Activated CD8-positive, alpha-beta memory T cell treated with anti-CD3 and anti-CD28 coated beads, Interleukin-2, amount 10 ng/mL, durations not matched to agents 7 days and 5 days (primary cell): Measurements from ENCODE around the gene MIPEP. TPM values are rescaled to one million over a fixed set of nuclear protein-coding genes. Genes with fewer than 3 reads are reported as not detected.

Source experiments
- ATAC-seq: fragments of 150-1000 bp; cut with Tn5 transposase; one replicate; pipeline ENCODE4 v1.10.0; 2021; ENCODE audit warnings: moderate library complexity
- CTCF ChIA-PET: fragments of 350-600 bp; sonication (Branson Sonifier 250); formaldehyde crosslinking; loops from one replicate; lab custom pipeline; 2021; ENCODE audit warnings: antibody characterized with exemption; lab: Charles Lee
- DNase-seq: peaks from one replicate; pipeline ENCODE4 v3.0.0-alpha.2; 2020
- H3K27ac Mint-ChIP-seq: one replicate; pipeline ENCODE4 v1.8.0; 2021; ENCODE audit warnings: mild to moderate bottlenecking, mixed read lengths
- H3K27me3 Mint-ChIP-seq: one replicate; pipeline ENCODE4 v1.8.0; 2021; ENCODE audit warnings: mixed read lengths
- H3K36me3 Mint-ChIP-seq: one replicate; pipeline ENCODE4 v1.8.0; 2021; ENCODE audit warnings: mild to moderate bottlenecking, mixed read lengths
- H3K4me1 Mint-ChIP-seq: one replicate; pipeline ENCODE4 v1.8.0; 2021; ENCODE audit warnings: mixed read lengths
- H3K4me3 Mint-ChIP-seq: one replicate; pipeline ENCODE4 v1.8.0; 2021; ENCODE audit warnings: mild to moderate bottlenecking, moderate library complexity, mixed read lengths
- H3K9me3 Mint-ChIP-seq: one replicate; pipeline ENCODE4 v1.8.0; 2022; ENCODE audit warnings: low read depth, mixed read lengths
- total RNA-seq, 2 experiments: library from RNA; stranded (reverse); gene quantifications; one replicate each; pipeline ENCODE4 v1.2.3, GENCODE V29; 2021

Gene MIPEP
- total RNA-seq, 2 experiments from 2014 or later, result 10.5 to 11.4 TPM

DNA sequence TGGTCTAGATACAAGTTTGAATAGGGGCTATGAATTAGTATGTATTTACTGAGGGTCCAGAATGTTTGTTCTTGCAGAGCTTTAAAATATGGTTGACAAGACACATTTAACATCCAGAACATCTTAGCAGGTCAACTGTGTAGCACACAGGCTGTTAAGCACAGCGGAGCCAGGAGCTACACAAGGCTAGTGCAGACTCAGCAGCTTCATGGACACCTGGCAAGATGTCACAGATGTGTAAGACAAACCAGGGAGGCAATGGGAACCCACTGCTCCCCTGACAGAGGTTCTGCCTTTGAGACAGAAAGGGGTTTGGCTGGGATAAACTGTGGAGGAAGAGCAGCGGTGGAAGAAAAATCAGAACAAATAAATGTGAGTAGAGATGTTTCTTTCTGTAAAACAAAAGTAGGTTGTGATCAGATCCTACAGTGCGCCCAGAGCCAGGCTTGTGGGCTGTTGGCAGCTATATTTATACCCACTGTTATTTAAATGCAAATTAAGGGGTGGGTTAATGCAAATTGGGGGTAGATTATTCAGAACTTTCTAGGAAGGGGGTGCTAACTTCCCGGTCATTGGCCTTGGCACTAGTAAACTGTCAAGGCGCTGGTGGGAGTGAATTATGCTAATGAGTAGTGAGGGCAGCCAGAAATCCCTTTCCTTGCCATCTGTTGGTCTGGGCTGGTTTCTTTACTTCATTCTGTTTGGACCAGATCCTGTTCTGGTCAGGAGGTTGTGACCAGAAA, 33.0 kb downstream of the MIPEP start:
- CTCF ChIA-PET, result no interaction called here
- DNase-seq (no peak), ATAC-seq (no peak)
- no peaks in the 10 kb centered on the region for H3K9me3 Mint-ChIP-seq
- H3K4me3 Mint-ChIP-seq, result no peak overlapping the region
- no peak overlapping the region for H3K27ac Mint-ChIP-seq
- H3K36me3 Mint-ChIP-seq, result no peaks in the 10 kb centered on the region
- H3K27me3 Mint-ChIP-seq, result no peaks in the 10 kb centered on the region
- peaks cover 4% of the 10 kb centered on the region for H3K4me1 Mint-ChIP-seq

DNA sequence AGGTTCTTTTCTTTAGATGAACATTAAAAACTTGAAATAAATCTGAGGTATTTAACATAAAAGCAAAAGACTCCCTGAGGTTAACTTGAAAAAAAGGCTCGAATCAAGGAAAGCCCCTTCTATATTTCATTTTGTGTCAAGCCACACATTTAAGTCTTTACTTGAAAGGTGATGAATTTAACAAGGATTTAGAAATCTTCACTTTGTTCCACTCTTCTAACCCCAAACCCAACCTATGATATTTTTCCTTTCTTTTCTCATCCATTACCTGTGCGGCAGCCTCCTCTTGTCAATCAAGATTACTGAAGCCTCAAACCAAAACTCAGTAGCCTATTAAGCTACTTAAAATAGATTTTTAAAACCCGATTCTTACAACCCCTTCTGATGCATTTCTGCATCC, 33.8 kb downstream of the MIPEP start:
- DNase-seq (no peak), ATAC-seq (no peak)
- no peaks in the 10 kb centered on the region for H3K36me3 Mint-ChIP-seq
- no peaks in the 10 kb centered on the region for H3K9me3 Mint-ChIP-seq
- H3K27ac Mint-ChIP-seq, result no peak overlapping the region
- no peak overlapping the region for H3K4me3 Mint-ChIP-seq
- H3K27me3 Mint-ChIP-seq, result no peaks in the 10 kb centered on the region
- CTCF ChIA-PET, result no interaction called here
- peaks cover 4% of the 10 kb centered on the region for H3K4me1 Mint-ChIP-seq

DNA sequence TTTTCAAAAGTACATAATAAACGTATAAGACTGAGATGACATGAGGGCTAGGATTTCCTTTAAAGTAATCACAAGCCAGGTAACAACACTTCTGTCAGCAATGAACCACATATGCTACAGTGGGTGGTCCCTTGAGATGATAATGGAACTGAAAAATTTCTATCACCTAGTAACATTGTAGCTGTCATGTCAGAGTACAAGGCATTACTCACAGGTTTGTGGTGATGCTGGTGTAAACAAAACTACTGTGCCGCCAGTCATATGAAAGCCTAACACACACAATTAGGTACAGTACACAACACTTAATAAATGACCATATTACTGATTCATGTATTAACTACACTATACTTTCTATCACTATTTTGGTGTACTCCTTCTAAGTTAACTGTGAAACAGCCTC, 36.8 kb downstream of the MIPEP start:
- Mint-ChIP-seq H3K27ac (no peak overlapping the region), H3K4me3 (no peak overlapping the region), H3K4me1 (no peaks in the 10 kb centered on the region), H3K9me3 (no peaks in the 10 kb centered on the region), H3K27me3 (no peaks in the 10 kb centered on the region), H3K36me3 (peaks cover 2% of the 10 kb centered on the region)
- ATAC-seq, result no peak
- DNase-seq, result no peak
- CTCF ChIA-PET, result no interaction called here

DNA sequence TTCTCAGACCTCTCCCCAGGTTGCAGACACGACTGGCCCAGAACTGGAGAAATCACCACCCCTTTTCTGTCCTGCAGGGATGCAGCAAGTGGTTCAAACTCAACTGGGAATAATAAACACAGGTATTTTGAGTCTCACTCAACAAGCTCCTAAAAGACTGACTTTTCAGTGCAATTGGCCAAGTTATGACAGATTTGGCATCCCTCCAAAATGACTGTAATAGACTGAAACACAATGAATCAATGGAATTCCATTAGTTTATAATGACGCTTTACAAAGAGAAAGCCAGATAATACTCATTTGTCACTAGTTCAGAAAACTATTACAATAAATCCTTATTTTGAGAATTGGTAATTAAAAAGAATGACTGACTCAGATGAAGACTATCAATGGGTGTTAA, 38.1 kb downstream of the MIPEP start:
- H3K36me3 Mint-ChIP-seq, result peaks cover 2% of the 10 kb centered on the region
- no peak overlapping the region for H3K4me3 Mint-ChIP-seq
- H3K27ac Mint-ChIP-seq, result no peak overlapping the region
- CTCF ChIA-PET, result interaction anchor here (0.6 to 0.9 kb wide), 2 partner anchors 19 to 111 kb away, joined by 3 read pairs; no protein-coding TSS in a partner anchor
- no peaks in the 10 kb centered on the region for H3K27me3 Mint-ChIP-seq
- no peaks in the 10 kb centered on the region for H3K4me1 Mint-ChIP-seq
- no peak for ATAC-seq
- DNase-seq, result no peak
- no peaks in the 10 kb centered on the region for H3K9me3 Mint-ChIP-seq

DNA sequence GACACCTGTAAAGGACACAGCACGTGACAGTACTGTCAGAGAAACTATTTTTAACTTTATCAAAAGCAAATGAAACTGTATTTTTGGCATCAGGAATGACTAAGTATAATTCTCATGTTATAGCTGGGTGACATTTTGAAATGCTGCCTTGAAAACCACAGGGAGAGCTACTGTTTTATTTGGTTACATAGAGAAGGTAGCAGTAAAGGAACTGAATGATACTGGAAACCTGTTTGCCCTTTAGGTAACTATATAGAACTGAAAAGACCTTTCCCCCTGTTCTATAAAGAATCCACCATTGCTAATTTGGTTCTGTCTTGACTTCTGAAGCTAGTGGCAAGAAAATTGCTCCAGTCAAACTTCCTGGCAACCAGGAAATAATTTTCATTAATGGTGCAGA, 39.1 kb downstream of the MIPEP start:
- H3K4me3 Mint-ChIP-seq, result no peak overlapping the region
- no peak for DNase-seq

DNA sequence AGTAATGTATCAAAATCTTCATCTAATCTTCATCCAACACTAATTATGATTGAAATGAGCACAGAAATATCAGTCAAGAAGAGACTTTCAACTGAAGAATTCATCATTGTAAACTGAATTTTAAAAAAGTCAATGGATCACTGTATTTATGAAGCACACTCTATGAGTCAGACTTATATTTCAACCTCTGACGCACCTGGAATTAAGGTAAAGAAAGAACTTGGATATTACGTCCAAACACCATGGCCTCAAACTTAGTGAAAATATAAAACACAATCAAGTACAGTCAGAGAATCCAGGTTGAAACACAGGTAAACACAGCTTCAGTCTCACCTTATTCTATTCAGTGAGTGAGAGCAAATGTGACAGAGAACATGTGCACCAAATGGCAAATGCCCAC, 39.5 kb downstream of the MIPEP start:
- Mint-ChIP-seq H3K27me3 (no peaks in the 10 kb centered on the region), H3K27ac (no peak overlapping the region), H3K9me3 (no peaks in the 10 kb centered on the region), H3K4me1 (peaks cover 2% of the 10 kb centered on the region), H3K36me3 (peaks cover 2% of the 10 kb centered on the region), H3K4me3 (no peak overlapping the region)
- no peak for ATAC-seq
- DNase-seq, result no peak
- CTCF ChIA-PET, result interaction anchor here (1.0 kb wide), 1 partner anchor 40 kb away, joined by 3 read pairs; the partner anchor contains the start of gene MIPEP

More for the DNA sequence above, 39.1 kb downstream of the MIPEP start:
- CTCF ChIA-PET, result interaction anchor here (1.0 kb wide), 1 partner anchor 39 kb away, joined by 3 read pairs; the partner anchor contains the start of gene MIPEP
- ATAC-seq, result no peak
- Mint-ChIP-seq H3K9me3 (no peaks in the 10 kb centered on the region), H3K36me3 (peaks cover 2% of the 10 kb centered on the region), H3K4me1 (no peaks in the 10 kb centered on the region), H3K27me3 (no peaks in the 10 kb centered on the region), H3K27ac (no peak overlapping the region)

DNA sequence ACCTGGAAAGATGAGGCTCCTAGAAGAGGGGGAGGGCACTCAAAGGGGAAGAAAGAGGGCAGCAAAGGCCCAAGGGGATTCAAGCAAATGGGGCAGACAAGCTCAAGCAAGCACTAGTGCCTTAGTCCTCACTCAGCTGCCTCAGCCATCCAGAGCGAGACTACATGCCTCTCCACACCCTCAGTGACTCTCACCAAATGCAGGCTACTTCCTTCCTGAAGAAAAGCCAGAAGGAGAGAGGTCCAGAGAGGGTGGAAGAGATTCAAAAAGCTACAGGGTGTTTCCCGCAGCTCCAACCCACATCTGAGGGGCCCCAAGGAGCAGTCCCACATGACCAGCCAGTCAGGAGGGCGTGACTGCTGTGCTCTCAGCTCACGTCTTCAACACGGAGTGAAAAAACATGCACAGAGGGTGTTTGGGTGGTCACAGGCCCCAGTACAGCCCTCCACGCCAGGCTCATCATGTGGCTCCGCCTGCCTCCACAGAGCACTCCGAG, 40.5 kb downstream of the MIPEP start:
- Mint-ChIP-seq H3K27ac (no peak overlapping the region), H3K9me3 (no peaks in the 10 kb centered on the region), H3K4me1 (peaks cover 9% of the 10 kb centered on the region), H3K27me3 (no peaks in the 10 kb centered on the region), H3K36me3 (peaks cover 2% of the 10 kb centered on the region), H3K4me3 (no peak overlapping the region)
- ATAC-seq (no peak), DNase-seq (no peak)
- CTCF ChIA-PET, result no interaction called here

DNA sequence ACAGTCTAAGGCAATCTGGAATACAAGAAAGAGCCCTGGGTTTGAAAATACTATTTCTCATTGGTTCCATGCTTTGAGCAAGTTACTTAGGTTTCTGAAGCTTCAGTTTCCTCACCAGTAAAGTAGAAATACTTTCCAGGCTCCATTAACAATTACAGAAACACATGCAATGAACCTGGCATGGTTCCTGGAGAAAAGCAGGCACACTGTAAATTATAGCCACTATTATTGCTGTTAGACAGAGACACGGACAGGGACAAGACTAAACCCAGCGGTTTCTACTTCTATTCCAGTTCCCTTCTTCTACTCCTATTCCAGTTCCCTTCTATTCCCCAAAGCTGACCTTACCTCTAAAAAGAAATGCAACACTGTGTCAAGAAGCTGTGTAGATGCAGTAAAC, 41.2 kb downstream of the MIPEP start:
- no peak for ATAC-seq
- DNase-seq, result no peak
- Mint-ChIP-seq H3K4me3 (no peak overlapping the region), H3K27ac (no peak overlapping the region), H3K27me3 (no peaks in the 10 kb centered on the region), H3K4me1 (peaks cover 13% of the 10 kb centered on the region), H3K9me3 (no peaks in the 10 kb centered on the region), H3K36me3 (peaks cover 2% of the 10 kb centered on the region)
- CTCF ChIA-PET, result no interaction called here

DNA sequence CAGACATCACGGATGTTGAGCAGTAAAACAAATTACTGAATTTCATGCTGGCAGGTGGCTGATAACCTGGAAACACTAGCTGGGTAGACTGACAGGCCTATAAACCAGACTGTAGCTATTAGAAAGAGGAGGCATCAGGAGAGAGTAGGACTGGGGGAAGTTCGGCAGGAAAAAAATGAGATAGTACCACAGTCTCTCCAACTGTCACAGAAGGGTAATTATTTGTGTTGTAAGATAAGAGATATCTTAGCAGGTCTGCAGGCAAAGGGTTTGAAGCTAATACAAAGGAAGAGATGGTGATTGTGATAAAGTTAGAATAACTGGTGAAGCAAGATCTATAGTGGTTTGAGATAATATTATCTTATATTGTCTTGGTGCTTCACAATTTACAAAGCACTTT, 41.7 kb downstream of the MIPEP start:
- H3K9me3 Mint-ChIP-seq, result no peaks in the 10 kb centered on the region
- H3K4me3 Mint-ChIP-seq, result no peak overlapping the region
- CTCF ChIA-PET, result interaction anchor here (0.6 kb wide), 1 partner anchor 18 kb away, joined by 3 read pairs; no protein-coding TSS in a partner anchor
- DNase-seq (no peak), ATAC-seq (no peak)
- H3K36me3 Mint-ChIP-seq, result peaks cover 2% of the 10 kb centered on the region
- H3K27ac Mint-ChIP-seq, result no peak overlapping the region
- H3K27me3 Mint-ChIP-seq, result no peaks in the 10 kb centered on the region
- peaks cover 13% of the 10 kb centered on the region for H3K4me1 Mint-ChIP-seq

DNA sequence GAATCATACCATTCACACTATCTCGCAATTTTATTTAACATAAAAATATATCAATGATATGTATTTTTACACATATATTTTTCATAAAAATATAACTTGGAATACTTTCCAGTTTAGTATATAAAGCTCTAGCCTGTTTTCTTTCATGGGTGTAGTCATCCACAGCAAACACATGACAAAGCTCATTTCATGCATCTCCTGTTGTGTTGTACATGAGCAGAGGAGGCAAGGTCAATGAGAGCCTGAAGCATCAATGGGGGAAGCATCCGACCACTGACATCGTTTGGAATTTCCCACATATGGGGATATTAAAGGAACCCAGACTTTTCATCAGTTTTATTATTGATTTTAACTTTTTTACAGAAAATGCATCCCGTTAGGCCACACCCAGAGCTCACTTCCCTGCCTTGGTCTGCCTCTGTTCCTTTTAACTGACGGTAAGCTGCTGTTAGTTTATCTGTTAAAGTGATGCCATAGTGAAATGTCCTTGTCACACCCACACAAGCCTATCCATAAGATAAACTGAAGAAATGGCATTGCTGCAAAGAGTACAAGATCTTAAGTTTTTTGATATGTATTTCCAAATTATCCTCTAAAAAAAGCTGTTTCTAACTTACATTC, 44.0 kb downstream of the MIPEP start:
- Mint-ChIP-seq H3K36me3 (peaks cover 2% of the 10 kb centered on the region), H3K4me3 (no peak overlapping the region), H3K9me3 (no peaks in the 10 kb centered on the region), H3K27me3 (no peaks in the 10 kb centered on the region), H3K4me1 (peaks cover 13% of the 10 kb centered on the region), H3K27ac (no peak overlapping the region)
- CTCF ChIA-PET, result no interaction called here
- DNase-seq (no peak), ATAC-seq (no peak)

DNA sequence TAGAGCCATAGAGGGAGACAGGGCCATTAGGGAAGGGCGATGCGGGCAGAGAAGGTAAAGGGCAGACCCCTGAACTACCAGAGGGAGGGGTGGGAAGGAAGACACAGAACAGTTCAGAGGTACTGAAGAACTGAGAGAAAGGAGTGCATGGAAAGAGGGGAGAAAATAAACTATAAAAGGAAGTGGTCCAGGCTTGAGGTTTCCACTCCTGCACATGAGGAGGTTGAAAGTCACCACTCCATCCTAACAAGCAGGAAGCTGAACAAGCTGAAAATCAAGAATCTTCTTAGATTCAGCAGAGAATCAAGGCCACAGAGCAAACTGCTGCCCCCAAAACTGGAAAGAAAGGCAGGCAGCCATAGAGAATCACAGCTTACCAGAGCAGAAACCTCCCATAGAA, 45.1 kb downstream of the MIPEP start:
- Mint-ChIP-seq H3K36me3 (peaks cover 2% of the 10 kb centered on the region), H3K4me1 (peaks cover 13% of the 10 kb centered on the region), H3K27me3 (no peaks in the 10 kb centered on the region), H3K9me3 (no peaks in the 10 kb centered on the region), H3K27ac (no peak overlapping the region), H3K4me3 (no peak overlapping the region)
- CTCF ChIA-PET, result interaction anchor here (1.0 kb wide), 1 partner anchor 127 kb away, joined by 3 read pairs; no protein-coding TSS in a partner anchor
- DNase-seq (no peak), ATAC-seq (no peak)

DNA sequence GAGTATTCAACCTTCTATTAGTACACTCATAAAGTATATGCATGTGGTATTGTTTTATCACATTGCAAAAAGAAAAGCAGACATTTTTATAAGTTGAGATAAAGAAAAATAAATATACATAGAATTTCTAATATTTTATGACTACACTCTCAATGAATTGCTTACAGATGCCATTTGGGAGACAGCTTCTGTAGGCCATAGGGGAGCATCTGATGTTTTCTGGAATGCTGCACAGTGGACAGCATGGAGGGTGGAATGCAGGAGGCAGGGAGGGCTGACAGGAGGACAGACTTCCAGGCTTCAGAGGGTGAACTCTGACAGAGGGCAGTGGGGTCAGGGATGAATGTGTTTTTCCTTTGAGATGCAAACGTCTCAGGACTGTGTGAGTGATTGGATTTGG, 45.8 kb downstream of the MIPEP start:
- Mint-ChIP-seq H3K4me1 (peaks cover 13% of the 10 kb centered on the region), H3K4me3 (no peak overlapping the region), H3K36me3 (peaks cover 2% of the 10 kb centered on the region), H3K27me3 (no peaks in the 10 kb centered on the region), H3K9me3 (no peaks in the 10 kb centered on the region), H3K27ac (no peak overlapping the region)
- no peak for ATAC-seq
- DNase-seq, result no peak
- CTCF ChIA-PET, result no interaction called here

DNA sequence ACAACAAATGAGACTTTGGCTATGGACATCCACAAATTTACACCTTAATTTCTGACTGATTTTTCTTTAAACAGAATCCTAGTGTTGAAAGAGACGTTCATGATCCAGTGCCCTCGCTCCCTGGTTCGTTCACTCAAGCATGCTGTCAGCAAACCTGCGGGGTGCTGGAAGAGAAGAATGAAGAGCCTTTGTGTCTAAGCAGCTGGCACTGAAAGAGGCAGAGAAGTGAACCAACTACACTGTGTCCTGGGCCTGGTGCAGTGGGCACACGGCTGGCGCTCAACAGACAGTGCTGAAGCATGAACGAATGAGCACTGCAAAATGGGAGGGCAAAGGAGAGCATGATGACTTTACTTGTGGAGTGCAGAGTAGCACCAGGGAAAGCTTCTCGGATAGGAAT, 46.8 kb downstream of the MIPEP start:
- CTCF ChIA-PET, result no interaction called here
- H3K36me3 Mint-ChIP-seq, result no peaks in the 10 kb centered on the region
- no peak overlapping the region for H3K4me3 Mint-ChIP-seq
- H3K27me3 Mint-ChIP-seq, result no peaks in the 10 kb centered on the region
- ATAC-seq (no peak), DNase-seq (no peak)
- H3K27ac Mint-ChIP-seq, result no peak overlapping the region
- peaks cover 13% of the 10 kb centered on the region for H3K4me1 Mint-ChIP-seq
- no peaks in the 10 kb centered on the region for H3K9me3 Mint-ChIP-seq
